Embryonic facial prominence (tissue), 1 donor: ENCODE measurements around the gene ACYP2.

Experiments
- DNase-seq: peaks from one replicate; pipeline ENCODE4 v3.0.0-alpha.2; 2016; ENCODE audit errors: extremely low spot score

ACYP2 gene

GRCh38 chr2:54158311-54158710 is 42.9 kb downstream of the ACYP2 start:
- DNase-seq = no peak

- no peak for DNase-seq
Observed at GRCh38 chr2:54161660-54162424, 46.4 kb downstream of the ACYP2 start.

- no peak for DNase-seq
Observed at GRCh38 chr2:54164106-54164505, 48.7 kb downstream of the ACYP2 start.

GRCh38 chr2:54166121-54166773 is 50.8 kb downstream of the ACYP2 start:
- no peak for DNase-seq

- DNase-seq = no peak
Observed at GRCh38 chr2:54176577-54176976, 61.2 kb downstream of the ACYP2 start.

- DNase-seq = no peak
Observed at GRCh38 chr2:54183281-54183680, 67.9 kb downstream of the ACYP2 start.

GRCh38 chr2:54183972-54184371 is 68.6 kb downstream of the ACYP2 start:
- DNase-seq = no peak

GRCh38 chr2:54185105-54185504 is 69.7 kb downstream of the ACYP2 start:
- DNase-seq = no peak

- no peak for DNase-seq
Observed at GRCh38 chr2:54187331-54187730, 71.9 kb downstream of the ACYP2 start.

- DNase-seq = no peak
Observed at GRCh38 chr2:54189539-54189938, 74.1 kb downstream of the ACYP2 start.

- no peak for DNase-seq
Observed at GRCh38 chr2:54191361-54192135, 76.1 kb downstream of the ACYP2 start.

- no peak for DNase-seq
Observed at GRCh38 chr2:54194761-54195750, 79.6 kb downstream of the ACYP2 start.

GRCh38 chr2:54196646-54197045 is 81.2 kb downstream of the ACYP2 start:
- DNase-seq = no peak

GRCh38 chr2:54204476-54204875 is 89.1 kb downstream of the ACYP2 start:
- no peak for DNase-seq

- DNase-seq = no peak
Observed at GRCh38 chr2:54206596-54206995, 91.2 kb downstream of the ACYP2 start.

GRCh38 chr2:54207666-54208195 is 92.3 kb downstream of the ACYP2 start:
- no peak for DNase-seq

GRCh38 chr2:54208364-54209240 is 93.2 kb downstream of the ACYP2 start:
- no peak for DNase-seq

- no peak for DNase-seq
Observed at GRCh38 chr2:54209379-54209778, 94.0 kb downstream of the ACYP2 start.

GRCh38 chr2:54212456-54212855 is 97.0 kb downstream of the ACYP2 start:
- no peak for DNase-seq

- DNase-seq = no peak
Observed at GRCh38 chr2:54213082-54213481, 97.7 kb downstream of the ACYP2 start.
